ENCODE data around the gene SPIN1.

- no peak for TF ChIP-seq ATF2 (tag by site-specific recombination; IDR thresholded peaks at IDR 0.05; ENCODE audit: low read depth)
- TF ChIP-seq CTCF (tag by site-specific recombination; IDR thresholded peaks at IDR 0.05), result no peak
- no peak for TF ChIP-seq ELK4 (IDR thresholded peaks at IDR 0.05; ENCODE audit: borderline replicate concordance, low read depth, low read length)
Observed at GRCh38 chr9:88451160-88451559, 62.9 kb downstream of the SPIN1 start.
